K562 (cell line): ENCODE data around the gene ITPR2. TPM values are rescaled to one million over a fixed set of nuclear protein-coding genes. Genes with fewer than 3 reads are reported as not detected.

ENCODE experiments used
- ATAC-seq: fragments of 200-7000 bp; cut with Tn5 transposase; 3 replicates; pipeline ENCODE4 v1.9.1; 2020; ENCODE audit warnings: moderate library complexity
- BruUV-seq: library from RNA; stranded (reverse); fragments of 400-500 nt; replicated peaks from 2 replicates; lab custom pipeline; 2021; lab: Mats Ljungman, UMichigan
- CTCF ChIA-PET: fragments of 300-600 bp; formaldehyde crosslinking; extraction: SDS; loops from one replicate; lab custom pipeline; 2021; ENCODE audit warnings: low intra/inter-chr PET ratio; lab: Yijun Ruan, JAX
- POLR2A ChIA-PET: fragments of 300-600, 350-650 bp; sonication (Branson Sonifier 250); formaldehyde crosslinking; extraction: SDS; loops from one replicate; lab custom pipeline; 2021; ENCODE audit warnings: antibody characterized with exemption, inconsistent platforms; lab: Yijun Ruan, JAX
- DNase-seq, 4 experiments: peaks; one replicate each; pipeline versions ENCODE4 v3.0.0 to v3.0.0-alpha.2; 2011 to 2018; ENCODE audit warnings: low spot score in 3 of 4, mixed read lengths in 3 of 4; ENCODE audit errors: extremely low read depth in 1 of 4
- FAIRE-seq: peaks from 2 replicates; lab custom pipeline; 2011; peaks lifted over from hg19 to GRCh38; lab: Jason Lieb, UNC
- H2AFZ ChIP-seq: 2 replicates; pipeline ENCODE4 v1.6.0; 2011; ENCODE audit warnings: low read depth, low read length, control low read depth, inconsistent platforms
- H3K27ac ChIP-seq: fragments of 200-600 bp; 3 replicates; pipeline ENCODE4 v1.8.0; 2011; ENCODE audit warnings: low read depth, mild to moderate bottlenecking, control low read depth, inconsistent platforms, low read length, moderate library complexity, mixed read lengths; ENCODE audit errors: extremely low read depth
- H3K27me3 ChIP-seq, 2 experiments: fragments of 300-600 bp in 1 of 2; 2 replicates in 1 of 2; 3 replicates in 1 of 2; pipeline versions ENCODE4 v1.6.0 to v1.8.0; 2011; ENCODE audit warnings: inconsistent platforms in 2 of 2, low read length in 2 of 2, mild to moderate bottlenecking in 1 of 2, mixed read lengths in 1 of 2, moderate library complexity in 1 of 2; ENCODE audit not compliant: control insufficient read depth in 2 of 2, insufficient read depth in 2 of 2
- H3K36me3 ChIP-seq: fragments of 300-600 bp; 3 replicates; pipeline ENCODE4 v1.8.0; 2011; ENCODE audit warnings: mild to moderate bottlenecking, low read length, inconsistent platforms; ENCODE audit not compliant: control insufficient read depth, insufficient read depth
- H3K4me1 ChIP-seq, 2 experiments: fragments of 200-600 bp in 1 of 2; replicated peaks in 1 of 2; 2 replicates in 1 of 2; 3 replicates in 1 of 2; pipeline versions ENCODE4 v1.5.1 to v1.8.0; 2011; ENCODE audit warnings: inconsistent platforms in 2 of 2, low read length in 2 of 2, mild to moderate bottlenecking in 1 of 2, mixed read lengths in 1 of 2, moderate library complexity in 1 of 2; ENCODE audit not compliant: control insufficient read depth in 2 of 2, insufficient read depth in 2 of 2
- H3K4me2 ChIP-seq: 2 replicates; pipeline ENCODE4 v1.6.1; 2011; ENCODE audit warnings: low read length, control low read depth, inconsistent platforms, mixed read lengths; ENCODE audit not compliant: insufficient read depth
- H3K4me3 ChIP-seq: fragments of 200-600 bp; sonication (generic), shearing (Covaris generic); 2 replicates; pipeline ENCODE4 v1.5.1; 2016; ENCODE audit warnings: control low read depth, inconsistent platforms
- H3K79me2 ChIP-seq: fragments of 200-600 bp; 3 replicates; pipeline ENCODE4 v1.8.0; 2011; ENCODE audit warnings: low read length, inconsistent platforms; ENCODE audit not compliant: control insufficient read depth, insufficient read depth
- H3K9ac ChIP-seq, 2 experiments: 2 replicates each; pipeline versions ENCODE4 v1.6.0 to v1.6.1; 2011; ENCODE audit warnings: low read depth in 2 of 2, low read length in 2 of 2, control low read depth in 1 of 2, inconsistent platforms in 1 of 2, mild to moderate bottlenecking in 1 of 2, mixed read lengths in 1 of 2; ENCODE audit not compliant: insufficient read depth in 1 of 2
- H3K9me1 ChIP-seq: one replicate; pipeline ENCODE4 v1.6.0; 2011; ENCODE audit warnings: inconsistent platforms, mild to moderate bottlenecking, low read length, moderate library complexity; ENCODE audit not compliant: control insufficient read depth, insufficient read depth
- H3K9me3 ChIP-seq: replicated peaks from 2 replicates; pipeline ENCODE4 v1.5.1; 2011; ENCODE audit warnings: low read depth, low read length, inconsistent platforms; ENCODE audit not compliant: control insufficient read depth, insufficient read depth
- H4K20me1 ChIP-seq: replicated peaks from 2 replicates; pipeline ENCODE4 v1.6.1; 2011; ENCODE audit warnings: low read length, inconsistent platforms, mixed read lengths; ENCODE audit not compliant: control insufficient read depth, insufficient read depth
- BDP1 ChIP-seq: IDR thresholded peaks from 3 replicates; pipeline ENCODE4 v1.6.1; 2011; ENCODE audit not compliant: insufficient read length, insufficient read depth
- CHCHD3 ChIP-seq: fragments of 250-450 bp; sonication (Bioruptor Pico); IDR thresholded peaks from 2 replicates; pipeline ENCODE4 v2.1.2; 2022; ENCODE audit warnings: mild to moderate bottlenecking
- ETS1 ChIP-seq: conservative IDR thresholded peaks from 2 replicates; pipeline ENCODE4 v1.6.1; 2011; ENCODE audit warnings: low read depth, mild to moderate bottlenecking, low read length; ENCODE audit not compliant: control insufficient read depth
- MCM2 ChIP-seq: fragments of 450-650 bp; IDR thresholded peaks from 2 replicates; pipeline ENCODE4 v1.6.1; 2017; ENCODE audit warnings: low read depth, mild to moderate bottlenecking
- PHB2 ChIP-seq: fragments of 450-650 bp; IDR thresholded peaks from 2 replicates; pipeline ENCODE4 v1.6.1; 2017; ENCODE audit warnings: low read depth
- SMARCA4 ChIP-seq: fragments of 450-650 bp; IDR thresholded peaks from 2 replicates; pipeline ENCODE4 v1.6.1; 2016
- TAF9B ChIP-seq: fragments of 450-650 bp; IDR thresholded peaks from 2 replicates; pipeline ENCODE4 v1.6.1; 2018; ENCODE audit warnings: mild to moderate bottlenecking; ENCODE audit not compliant: partially characterized antibody
- ZBTB33 ChIP-seq: sonication (generic); formaldehyde crosslinking; IDR thresholded peaks from 2 replicates; pipeline ENCODE4 v1.8.1; 2023; ENCODE audit warnings: mild to moderate bottlenecking, missing genetic modification reagents
- ZNF280A ChIP-seq: fragments of 450-650 bp; IDR thresholded peaks from 2 replicates; pipeline ENCODE4 v1.6.1; 2018; ENCODE audit warnings: mild to moderate bottlenecking, low read depth; ENCODE audit not compliant: partially characterized antibody
- ZNF512 ChIP-seq: IDR thresholded peaks from 2 replicates; pipeline ENCODE4 v1.6.1; 2016; ENCODE audit warnings: missing genetic modification characterization, missing compliant biosample characterization
- ZNF740 ChIP-seq, 3 experiments: fragments of 200-800 bp in 1 of 3; sonication (Bioruptor generic) in 1 of 3; sonication (generic) in 1 of 3; formaldehyde crosslinking in 1 of 3; IDR thresholded peaks; 2 replicates each; pipeline versions ENCODE4 v1.6.1 to v1.8.0; 2016 to 2022; ENCODE audit warnings: mild to moderate bottlenecking in 2 of 3, missing compliant biosample characterization in 2 of 3, missing genetic modification characterization in 2 of 3, missing genetic modification reagents in 1 of 3
- WGBS: fragments of 100-300 bp; shearing (Covaris generic); methylation state at CpG from one replicate; pipeline ENCODE4 v1.1.6; 2016; ENCODE audit warnings: low coverage, mixed read lengths; ENCODE audit not compliant: insufficient coverage; ENCODE audit errors: missing lambda C conversion rate; 5-methylcytosine and 5-hydroxymethylcytosine counted together
- in situ Hi-C: fragments of 300-500 bp; cut with MboI; formaldehyde crosslinking; loops from 4 replicates; pipeline ENCODE4 v1.15.0; 2018; ENCODE audit warnings: inconsistent platforms, mixed read lengths
- intact Hi-C: fragments of 100-400 bp; cut with micrococcal nuclease; formaldehyde crosslinking; loops from 2 replicates; pipeline ENCODE4 v1.14.2; 2022
- polyA plus RNA-seq, 8 experiments: library from polyadenylated mRNA; depleted of rRNA in 4 of 8; stranded (reverse) in 5 of 8; unstranded in 3 of 8; fragments of >200 nt; fragmentation: Nextera tagmentation in 2 of 8; fragmentation: Illumina TruSeq in 1 of 8; extraction: Ambion mirVana in 2 of 8; extraction: Trizol in 1 of 8; gene quantifications; 2 replicates each; pipeline versions ENCODE4 v1.2.1 to v1.2.3, GENCODE V29; 2011 to 2014; ENCODE audit warnings: inconsistent platforms in 1 of 8, missing spikeins in 1 of 8
- total RNA-seq, 7 experiments: library from RNA; depleted of rRNA in 6 of 7; stranded (reverse); fragments of >200 nt in 6 of 7; fragmentation: Illumina TruSeq in 2 of 7; extraction: Trizol in 2 of 7; gene quantifications; 2 replicates each; pipeline versions ENCODE4 v1.2.1 to v1.2.3, GENCODE V29; 2011 to 2021; ENCODE audit warnings: low replicate concordance in 1 of 7

ITPR2 gene
- total and polyA plus RNA-seq, 9 of the 15 experiments (the other 6 are each of a cell fraction or from before 2014, with no cell fraction given): 0.21 to 3.3 (median 0.95) TPM

GRCh38 chr12:26537126-26537525 lies 295.9 kb downstream of the ITPR2 start (continued):
- TF ChIP-seq BDP1 (no peak), ZNF512 (tag) (no peak), MCM2 (no peak), SMARCA4 (no peak), PHB2 (no peak)

GRCh38 chr12:26535826-26536225 lies 297.2 kb downstream of the ITPR2 start:
- POLR2A ChIA-PET: no interaction called here
- no TSS peak for BruUV-seq
- TF ChIP-seq ZNF740 (CRISPR knock-in tag; IDR thresholded peaks at IDR 0.05): no peak
- no peak for TF ChIP-seq ZNF740 (tag; IDR thresholded peaks at IDR 0.05)
- no peak for TF ChIP-seq ETS1
- no peak for TF ChIP-seq CHCHD3 (CRISPR knock-in tag)
- TF ChIP-seq ZBTB33 (CRISPR knock-in tag): no peak
- no peak for TF ChIP-seq ZNF280A
- no peak for TF ChIP-seq TAF9B

More at GRCh38 chr12:26535826-26536225, 297.2 kb downstream of the ITPR2 start:
- ATAC-seq (no peak), FAIRE-seq (no peak), DNase-seq (no peak)
- WGBS: 0% methylated on average over 4 of the region's 4 CpGs
- Histone ChIP-seq H3K4me3 (no peak overlapping the region), H3K27ac (no peak overlapping the region), H3K36me3 (no peaks in the 10 kb centered on the region), H4K20me1 (no peaks in the 10 kb centered on the region), H3K4me2 (no peak overlapping the region), H2AFZ (no peak overlapping the region), H3K4me1 (no peaks in the 10 kb centered on the region), H3K79me2 (no peaks in the 10 kb centered on the region), H3K9me1 (no peaks in the 10 kb centered on the region), H3K9me3 (no peaks in the 10 kb centered on the region), H3K9ac (no peak overlapping the region), H3K27me3 (no peaks in the 10 kb centered on the region)
- CTCF ChIA-PET: no interaction called here
- intact Hi-C loops: no loop called here
- in situ Hi-C loops: no loop called here
